ENCODE results near the gene MT1X.

The MT1X gene

DNA sequence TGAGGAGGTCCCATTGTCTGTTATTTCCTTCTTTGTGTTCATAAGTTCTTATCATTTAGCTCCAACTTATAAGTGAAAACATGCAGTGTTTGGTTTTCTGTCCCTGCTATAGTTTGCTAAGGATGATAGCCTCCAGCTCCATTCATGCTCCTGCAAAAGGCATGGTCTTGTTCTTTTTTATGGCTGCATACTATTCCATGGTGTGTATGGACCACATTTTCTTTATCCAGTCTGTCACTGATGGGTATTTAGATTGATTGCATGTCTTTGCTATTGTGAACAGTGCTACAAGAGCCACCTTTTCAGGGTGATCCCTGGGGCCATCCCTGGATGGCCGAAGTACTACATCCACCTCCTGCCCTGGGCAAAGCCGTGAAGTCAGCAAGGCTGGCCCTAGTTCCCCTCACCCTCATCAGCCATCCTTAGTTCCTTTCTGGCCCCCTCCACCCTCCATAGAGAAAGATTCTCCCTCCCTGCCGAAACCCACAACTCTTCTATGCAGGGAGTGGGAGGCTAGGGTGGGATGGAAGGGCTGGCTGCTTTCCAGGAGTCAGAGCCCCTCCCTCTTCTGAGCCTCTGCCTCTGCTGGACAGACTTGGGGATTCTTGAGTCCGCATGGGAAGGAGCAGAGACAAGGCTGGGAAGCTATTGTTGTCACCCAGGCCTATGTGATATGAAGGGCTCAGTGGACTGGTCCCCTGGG lies 8.3 kb downstream of the MT1X start:
- DNase-seq (ENCODE audit: low read depth), result no peak
- H3K4me3 ChIP-seq (ENCODE audit: low read depth, low read length), result no peak overlapping the region
- TF ChIP-seq CTCF (conservative IDR thresholded peaks at IDR 0.05; ENCODE audit: low read depth, low read length), result no peak

DNA sequence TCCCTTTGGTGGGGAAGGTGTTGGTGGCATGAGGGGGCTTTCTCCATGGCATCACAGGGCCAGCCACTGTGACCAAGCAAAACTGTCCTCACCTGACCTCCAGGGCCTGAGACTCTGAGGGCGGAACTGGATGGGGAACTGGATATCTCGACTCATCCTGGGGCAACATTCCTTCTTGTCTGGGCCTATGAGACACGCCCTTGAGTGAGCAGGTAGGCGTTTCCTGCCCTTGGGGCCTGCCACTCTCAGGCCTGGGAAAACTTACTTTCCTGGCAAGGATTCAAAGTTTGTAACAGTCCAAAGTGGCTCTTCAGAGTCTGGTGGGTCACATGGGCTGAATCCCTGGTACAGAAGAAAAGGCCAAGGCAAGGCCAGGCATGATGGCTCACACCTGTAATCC lies 9.6 kb downstream of the MT1X start:
- TF ChIP-seq CTCF (conservative IDR thresholded peaks at IDR 0.05; ENCODE audit: low read depth, low read length), result no peak
- no peak overlapping the region for H3K4me3 ChIP-seq (ENCODE audit: low read depth, low read length)
- DNase-seq (ENCODE audit: low read depth), result peak; percentile 33

DNA sequence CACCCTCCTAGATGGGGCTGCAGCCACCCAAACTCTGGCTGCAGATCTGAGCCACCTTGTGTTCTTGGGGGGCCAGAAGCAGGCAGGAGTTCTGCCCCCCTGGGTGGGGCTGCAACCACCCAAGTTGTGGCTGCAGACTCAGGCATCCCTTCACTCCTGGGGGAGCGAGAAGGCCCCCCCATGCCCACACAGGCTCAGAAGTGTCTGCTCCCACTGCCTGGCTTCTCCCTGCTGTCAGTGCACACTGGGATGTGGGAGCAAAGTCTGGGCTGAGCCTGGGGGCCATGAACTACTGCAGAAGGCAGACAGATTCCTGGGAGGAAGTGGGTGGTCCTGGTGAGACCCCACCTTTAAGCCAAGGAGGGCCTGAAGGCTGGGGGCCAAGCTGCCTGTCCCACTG lies 13.0 kb downstream of the MT1X start:
- H3K4me3 ChIP-seq (ENCODE audit: low read depth, low read length), result no peak overlapping the region
- TF ChIP-seq CTCF (conservative IDR thresholded peaks at IDR 0.05; ENCODE audit: low read depth, low read length), result no peak
- DNase-seq (ENCODE audit: low read depth), result no peak

DNA sequence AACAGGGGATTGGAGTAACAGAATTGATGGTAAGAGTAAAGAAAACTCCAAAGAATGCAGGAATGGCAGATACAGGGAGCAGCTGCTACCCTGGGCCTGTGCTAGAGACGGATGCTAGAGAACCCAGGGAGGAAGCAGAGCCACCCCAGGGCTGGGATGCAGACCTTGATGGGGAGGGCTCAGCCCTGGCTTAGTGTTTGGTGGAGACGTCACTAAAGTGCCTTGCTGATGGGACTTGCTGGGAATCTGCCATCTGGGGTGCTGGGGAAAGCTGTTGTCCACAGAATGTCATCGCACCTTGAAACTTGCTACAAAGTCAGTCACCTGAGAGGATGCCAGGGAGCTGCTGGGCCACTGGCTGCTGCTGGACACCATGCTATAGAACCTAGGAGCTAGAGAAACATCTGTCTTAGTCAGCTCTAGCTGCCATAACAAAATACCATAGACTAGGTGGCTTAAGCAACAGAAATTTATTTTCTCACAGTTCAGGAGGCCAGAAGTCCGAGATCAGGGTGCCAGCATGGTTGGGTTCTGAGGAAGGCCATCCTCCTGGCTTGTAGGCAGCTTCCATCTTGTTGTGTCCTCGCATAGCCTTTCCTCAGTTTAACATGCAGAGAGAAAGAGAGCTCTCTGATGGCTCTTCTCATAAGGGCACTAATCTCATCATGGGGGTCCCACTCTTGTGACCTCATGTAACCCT lies 15.3 kb downstream of the MT1X start:
- no peak for TF ChIP-seq CTCF (conservative IDR thresholded peaks at IDR 0.05; ENCODE audit: low read depth, low read length)
- DNase-seq (ENCODE audit: low read depth), result no peak
- no peak overlapping the region for H3K4me3 ChIP-seq (ENCODE audit: low read depth, low read length)

- TF ChIP-seq CTCF (conservative IDR thresholded peaks at IDR 0.05; ENCODE audit: low read depth, low read length), result no peak
- peak; percentile 37 for DNase-seq (ENCODE audit: low read depth)
- no peak overlapping the region for H3K4me3 ChIP-seq (ENCODE audit: low read depth, low read length)
Observed at GRCh38 chr16:56700195-56700594, 17.9 kb downstream of the MT1X start.

DNA sequence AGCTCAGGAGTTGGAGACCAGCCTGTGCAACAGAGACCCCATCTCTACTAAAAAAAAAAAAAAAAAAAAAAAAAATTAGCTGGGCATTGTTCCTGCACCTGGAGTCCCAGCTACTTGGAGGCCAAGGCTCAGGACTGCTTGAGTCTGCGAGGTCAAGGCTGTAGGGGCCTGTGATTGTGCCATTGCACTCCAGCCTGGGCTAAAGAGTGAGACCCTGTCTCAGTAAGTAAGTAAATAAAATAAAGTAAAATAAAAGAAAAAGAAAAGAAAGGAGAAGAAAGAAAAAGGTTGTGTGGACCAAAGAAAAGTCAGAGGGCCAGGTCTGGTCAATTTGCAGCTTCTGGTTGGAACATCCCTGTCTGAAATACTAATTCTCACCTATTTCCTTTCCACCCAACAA lies 18.4 kb downstream of the MT1X start:
- no peak for DNase-seq (ENCODE audit: low read depth)
- H3K4me3 ChIP-seq (ENCODE audit: low read depth, low read length), result no peak overlapping the region
- TF ChIP-seq CTCF (conservative IDR thresholded peaks at IDR 0.05; ENCODE audit: low read depth, low read length), result no peak

DNA sequence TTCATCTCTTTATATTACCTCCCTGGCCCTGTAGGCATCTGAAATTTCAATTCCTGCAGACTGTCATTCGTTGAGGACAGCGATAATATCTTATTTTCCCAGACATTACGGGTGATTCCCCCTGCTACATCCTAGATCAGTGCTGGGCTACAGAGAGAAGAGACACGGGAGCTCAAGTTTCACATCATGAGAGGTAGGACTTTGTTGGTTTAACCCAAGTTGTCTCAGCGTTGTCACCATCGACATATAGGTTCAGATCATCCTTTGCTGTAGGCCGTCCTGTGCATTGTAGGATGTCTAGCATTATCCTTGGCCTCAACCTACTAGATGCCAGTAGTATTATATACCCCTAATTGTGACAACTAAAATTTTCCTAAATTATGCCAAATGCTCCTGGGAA lies 19.3 kb downstream of the MT1X start:
- DNase-seq (ENCODE audit: low read depth), result no peak
- no peak overlapping the region for H3K4me3 ChIP-seq (ENCODE audit: low read depth, low read length)
- no peak for TF ChIP-seq CTCF (conservative IDR thresholded peaks at IDR 0.05; ENCODE audit: low read depth, low read length)
